DMS79 treated with DMSO at 0.1 percent for 48 hours (cell line): ENCODE results near the gene CRACDL.

Source experiments
- DNase-seq: peaks from one replicate; lab custom pipeline; 2025; lab: John Stamatoyannopoulos, UW

The CRACDL gene, protein sequence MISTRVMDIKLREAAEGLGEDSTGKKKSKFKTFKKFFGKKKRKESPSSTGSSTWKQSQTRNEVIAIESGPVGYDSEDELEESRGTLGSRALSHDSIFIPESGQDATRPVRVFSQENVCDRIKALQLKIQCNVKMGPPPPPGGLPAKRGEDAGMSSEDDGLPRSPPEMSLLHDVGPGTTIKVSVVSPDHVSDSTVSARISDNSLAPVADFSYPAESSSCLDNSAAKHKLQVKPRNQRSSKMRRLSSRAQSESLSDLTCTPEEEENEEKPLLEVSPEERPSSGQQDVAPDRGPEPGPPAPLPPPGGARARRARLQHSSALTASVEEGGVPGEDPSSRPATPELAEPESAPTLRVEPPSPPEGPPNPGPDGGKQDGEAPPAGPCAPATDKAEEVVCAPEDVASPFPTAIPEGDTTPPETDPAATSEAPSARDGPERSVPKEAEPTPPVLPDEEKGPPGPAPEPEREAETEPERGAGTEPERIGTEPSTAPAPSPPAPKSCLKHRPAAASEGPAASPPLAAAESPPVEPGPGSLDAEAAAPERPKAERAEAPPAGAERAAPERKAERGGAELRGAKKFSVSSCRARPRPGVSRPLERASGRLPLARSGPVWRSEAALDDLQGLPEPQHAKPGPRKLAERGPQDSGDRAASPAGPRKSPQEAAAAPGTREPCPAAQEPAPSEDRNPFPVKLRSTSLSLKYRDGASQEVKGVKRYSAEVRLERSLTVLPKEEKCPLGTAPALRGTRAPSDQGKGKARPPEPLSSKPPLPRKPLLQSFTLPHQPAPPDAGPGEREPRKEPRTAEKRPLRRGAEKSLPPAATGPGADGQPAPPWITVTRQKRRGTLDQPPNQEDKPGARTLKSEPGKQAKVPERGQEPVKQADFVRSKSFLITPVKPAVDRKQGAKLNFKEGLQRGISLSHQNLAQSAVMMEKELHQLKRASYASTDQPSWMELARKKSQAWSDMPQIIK

DNA sequence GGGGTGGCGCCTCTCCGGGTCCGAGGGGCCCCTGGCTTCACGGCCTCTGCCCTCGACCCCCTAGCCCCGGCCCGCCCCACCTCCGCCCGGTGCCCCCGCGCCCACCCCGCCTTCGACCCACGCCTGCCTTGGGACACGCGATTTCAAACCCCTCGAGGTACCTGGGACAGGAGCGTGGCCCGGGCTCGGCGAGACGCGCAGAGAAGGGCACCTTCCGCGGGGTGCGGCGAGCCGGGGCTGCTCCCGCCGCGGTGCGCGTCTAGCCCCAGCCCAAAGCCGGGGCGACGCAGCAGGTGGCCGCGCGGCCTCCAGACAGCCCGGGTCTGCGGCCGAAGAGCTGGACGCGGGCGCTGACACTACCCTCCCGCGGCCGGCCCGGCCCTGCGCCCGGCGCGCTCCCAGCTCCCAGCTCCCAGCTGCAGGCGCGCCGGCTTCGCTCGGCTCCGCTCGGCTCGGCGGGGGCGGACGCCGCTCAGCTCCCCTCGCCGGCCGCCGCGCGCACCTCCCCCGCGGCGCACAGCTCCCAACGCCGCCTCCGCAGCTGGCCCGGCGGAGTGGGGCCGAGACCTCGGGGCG, at the start of gene CRACDL:
CRACDL (minus strand) TSS at position 449 of the 576 bp plus-strand sequence. CDS start 89,425 bp downstream, outside the sequence.
- DNase-seq, result no peak

GRCh38 chr2:98975611-98976010, 39.6 kb upstream of the CRACDL start:
- DNase-seq, result no peak

DNA sequence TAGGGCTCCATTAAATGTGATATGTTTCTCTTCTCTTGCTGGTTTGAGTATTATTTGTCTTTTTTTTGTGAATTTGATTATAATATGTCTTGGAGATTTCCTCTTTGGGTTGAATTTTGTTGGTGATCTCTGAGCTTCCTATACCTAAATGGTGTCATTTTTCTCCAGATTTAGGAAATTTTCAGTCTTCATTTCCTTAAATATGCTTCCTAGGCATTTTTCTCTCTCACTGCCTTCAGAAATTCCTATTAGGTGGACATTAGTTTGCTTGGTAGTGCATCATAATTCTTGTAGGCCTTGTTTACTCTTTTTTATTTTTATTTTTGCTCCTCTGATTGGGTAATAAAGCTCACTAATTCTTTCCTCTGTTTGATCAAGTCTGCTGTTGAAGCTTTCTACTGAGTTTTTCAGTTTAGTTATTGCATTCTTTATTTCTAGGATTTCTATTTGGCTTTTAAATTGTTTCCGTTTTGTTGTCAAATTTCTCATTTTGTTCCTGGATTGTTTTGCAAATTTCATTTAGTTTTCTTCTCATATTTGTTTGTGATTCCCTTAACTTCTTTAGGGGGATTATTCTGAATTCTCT, 36.6 kb upstream of the CRACDL start:
- DNase-seq, result no peak

GRCh38 chr2:98959810-98960507, 23.9 kb upstream of the CRACDL start:
- no peak for DNase-seq

- DNase-seq, result no peak
Observed at GRCh38 chr2:98952966-98953365, 16.9 kb upstream of the CRACDL start.

GRCh38 chr2:98948956-98949739, 13.1 kb upstream of the CRACDL start:
- peak; percentile 56 for DNase-seq

DNA sequence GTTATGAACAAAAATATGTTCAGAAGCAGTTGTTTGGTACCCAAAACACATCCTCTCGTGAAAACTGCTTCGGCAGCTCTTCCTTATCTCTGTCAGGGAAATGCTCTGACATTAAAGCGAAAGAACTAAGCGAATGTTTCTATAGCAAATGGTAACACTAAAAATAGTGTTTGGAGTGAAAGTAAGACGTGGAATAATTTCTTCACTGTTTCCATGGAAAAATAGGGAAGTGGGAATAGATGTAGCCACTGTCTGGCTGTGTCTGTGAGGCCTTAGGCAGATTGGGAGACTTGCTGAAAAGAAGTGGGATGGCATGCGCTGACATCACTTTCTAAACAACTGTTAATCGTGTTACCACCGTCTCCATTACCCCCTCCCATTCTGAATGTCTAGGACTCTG, 11.5 kb upstream of the CRACDL start:
- DNase-seq, result no peak

GRCh38 chr2:98946855-98947254, 10.8 kb upstream of the CRACDL start:
- no peak for DNase-seq

DNA sequence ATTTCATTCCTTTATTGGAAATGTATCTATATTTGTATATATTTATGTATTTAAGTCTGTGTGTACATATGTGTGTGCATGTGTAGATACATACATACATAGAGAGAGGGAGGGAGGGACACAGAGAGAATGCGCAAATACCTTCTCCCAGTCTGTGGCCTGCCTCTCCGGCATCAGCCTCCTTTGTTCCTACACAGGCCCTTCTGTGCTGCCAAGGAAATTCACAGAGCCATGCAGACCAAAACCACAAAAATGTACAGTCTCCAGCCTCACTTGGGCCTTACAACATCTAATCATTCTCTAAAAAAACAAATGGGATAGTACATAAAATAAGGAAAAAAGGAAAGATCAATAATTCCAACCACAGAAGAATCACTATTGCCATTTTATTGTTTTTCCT, 8.8 kb upstream of the CRACDL start:
- peak; percentile 20 for DNase-seq

DNA sequence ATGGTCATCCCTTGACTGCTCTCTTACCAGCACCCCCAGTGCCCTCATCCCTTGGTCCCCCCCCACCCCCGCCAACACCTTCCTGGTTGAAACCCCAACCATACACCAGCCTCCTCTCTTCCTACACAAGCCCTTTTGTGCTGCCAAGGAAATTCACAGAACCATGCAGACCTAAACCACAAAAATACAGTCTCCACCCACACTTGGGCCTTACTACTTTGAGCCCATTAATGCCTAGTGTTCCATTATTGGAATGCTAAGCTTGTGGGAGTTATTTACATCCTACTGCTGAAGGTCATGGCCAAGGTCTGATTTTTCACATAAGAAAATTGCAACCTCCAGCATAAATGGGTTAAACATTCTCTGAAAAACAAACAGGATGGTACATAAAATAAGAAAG, 4.1 kb upstream of the CRACDL start:
- DNase-seq, result no peak

- DNase-seq, result peak; percentile 43
Observed at GRCh38 chr2:98937906-98938305, 1.9 kb upstream of the CRACDL start.

GRCh38 chr2:98936353-98937351, 627 bp upstream of the CRACDL start:
- DNase-seq, result peak; percentile 34

- peak; percentile 66 for DNase-seq
Observed at GRCh38 chr2:98935111-98935770, 784 bp downstream of the CRACDL start.

GRCh38 chr2:98932778-98933343, 3.2 kb downstream of the CRACDL start:
- DNase-seq, result no peak

- DNase-seq, result no peak
Observed at GRCh38 chr2:98932164-98932563, 3.9 kb downstream of the CRACDL start.

DNA sequence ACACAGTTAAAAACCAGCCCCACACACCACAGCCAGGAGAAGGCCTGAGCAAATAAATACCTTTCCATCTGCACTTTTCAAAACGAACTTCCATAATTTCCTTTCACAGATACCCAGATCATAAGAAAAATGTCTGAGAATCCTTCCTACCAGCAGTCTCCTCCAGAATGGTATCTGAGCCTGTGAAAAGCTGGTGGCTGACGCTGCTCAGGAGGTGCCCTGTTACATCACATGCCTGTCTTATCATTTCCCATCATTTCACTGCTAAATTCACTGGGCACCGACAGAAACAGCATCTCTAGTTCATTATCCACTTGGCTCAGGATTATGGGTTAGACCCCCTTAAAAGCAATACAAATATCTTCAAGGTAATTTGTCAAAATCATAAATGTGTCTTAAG, 4.4 kb downstream of the CRACDL start:
- no peak for DNase-seq

DNA sequence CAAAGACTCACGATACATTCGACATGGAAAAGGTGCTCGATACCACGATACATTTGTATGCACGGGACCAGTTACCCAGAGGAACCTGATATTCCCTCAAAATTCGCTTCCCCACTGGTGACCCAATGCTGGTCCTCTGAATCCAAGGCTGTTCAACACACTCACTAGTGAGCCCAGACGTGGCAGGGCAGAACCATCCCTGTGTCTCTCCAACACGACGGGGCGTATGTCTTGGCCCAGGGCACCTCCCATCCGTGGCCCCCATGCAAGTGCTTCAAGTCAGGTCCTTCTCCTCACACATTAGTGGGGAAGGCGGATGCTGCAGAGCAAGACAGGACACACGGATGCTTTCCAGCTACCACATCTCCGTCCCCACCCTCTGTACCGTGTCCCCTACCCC, 6.1 kb downstream of the CRACDL start:
- no peak for DNase-seq

DNA sequence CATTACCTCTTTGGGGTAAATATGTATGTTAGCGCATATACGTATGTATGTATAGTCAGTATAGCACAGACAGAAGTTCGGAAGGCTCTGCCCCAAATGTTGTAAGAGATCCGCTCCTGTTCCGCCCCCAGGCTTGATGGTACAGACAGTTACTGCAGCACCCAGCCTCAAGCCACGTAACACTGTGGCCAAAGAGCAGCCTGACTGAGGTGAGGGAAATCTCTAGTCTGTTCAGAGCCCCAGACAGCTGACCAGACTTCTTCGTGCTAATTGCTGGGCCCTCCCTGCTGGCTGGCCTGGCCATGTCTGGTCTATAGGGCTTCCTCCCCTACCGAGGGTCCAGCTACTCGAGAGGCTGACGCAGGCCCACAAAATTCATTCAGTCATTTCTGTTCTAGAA, 7.8 kb downstream of the CRACDL start:
- DNase-seq, result no peak

- DNase-seq, result no peak
Observed at GRCh38 chr2:98927027-98927426, 9.0 kb downstream of the CRACDL start.
